Measurements from ENCODE around the gene DUS1L. TPM values are rescaled to one million over a fixed set of nuclear protein-coding genes. Genes with fewer than 3 reads are reported as not detected.

Gene DUS1L
- total RNA-seq, 1 experiment from 2014 or later, result 126 TPM

DNA sequence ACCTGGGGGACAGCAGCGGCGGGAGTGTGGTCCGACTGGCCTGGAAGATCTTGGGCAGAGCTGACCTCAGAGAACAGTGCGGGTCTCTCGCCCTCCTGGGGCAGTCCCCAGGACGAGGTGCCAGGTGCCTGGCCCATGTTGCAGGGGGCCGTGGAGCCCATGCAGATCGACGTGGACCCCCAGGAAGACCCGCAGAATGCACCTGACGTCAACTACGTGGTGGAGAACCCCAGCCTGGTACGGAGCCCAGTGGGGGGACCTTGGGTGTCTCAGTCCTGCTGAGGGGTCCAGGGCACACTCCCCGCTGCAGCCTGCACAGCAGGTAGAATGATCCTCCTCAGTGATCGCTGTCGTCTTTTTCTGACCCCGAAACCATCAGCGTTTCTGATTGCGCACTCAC is 12.5 kb downstream of the DUS1L start:
- Histone ChIP-seq H3K4me1 (peaks cover 4% of the 10 kb centered on the region; the same call in 1 of the 2 replicates), H3K36me3 (peaks cover 41% of the 10 kb centered on the region), H3K4me3 (peak overlapping the region; percentile 98; the same call in 1 of the 2 replicates), H3K27ac (no peak overlapping the region), H3K27me3 (no peaks in the 10 kb centered on the region), H3K9me3 (replicated peaks) (no peaks in the 10 kb centered on the region)
- DNase-seq, result no peak

DNA sequence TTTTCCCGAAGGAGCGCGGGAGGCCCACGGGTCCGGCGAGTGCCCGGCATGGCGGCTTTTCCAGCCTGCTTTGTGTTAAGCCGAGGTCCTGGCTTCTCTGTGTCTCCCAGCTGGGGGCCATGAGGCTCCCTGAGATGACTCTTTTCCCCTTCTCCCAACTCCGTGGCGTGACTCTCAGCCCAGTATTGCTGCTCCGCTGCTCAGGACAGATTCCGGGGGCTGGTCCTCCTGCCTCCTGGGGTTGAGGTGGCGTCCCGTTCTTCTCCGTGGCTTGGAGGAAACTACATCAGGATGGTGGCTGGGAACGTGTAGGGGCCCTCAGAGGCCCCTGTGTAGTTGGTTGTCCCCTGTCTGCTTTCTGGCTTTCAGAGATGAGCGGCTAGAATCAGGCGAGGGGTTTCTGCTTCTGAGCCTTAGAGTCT is 13.0 kb downstream of the DUS1L start:
- peak overlapping the region; percentile 98 for H3K4me3 ChIP-seq
- H3K36me3 ChIP-seq, result peaks cover 36% of the 10 kb centered on the region
- H3K4me1 ChIP-seq, result peaks cover 4% of the 10 kb centered on the region; the same call in 1 of the 2 replicates
- H3K9me3 ChIP-seq (replicated peaks), result no peaks in the 10 kb centered on the region
- no peaks in the 10 kb centered on the region for H3K27me3 ChIP-seq
- no peak overlapping the region for H3K27ac ChIP-seq
- DNase-seq, result no peak

DNA sequence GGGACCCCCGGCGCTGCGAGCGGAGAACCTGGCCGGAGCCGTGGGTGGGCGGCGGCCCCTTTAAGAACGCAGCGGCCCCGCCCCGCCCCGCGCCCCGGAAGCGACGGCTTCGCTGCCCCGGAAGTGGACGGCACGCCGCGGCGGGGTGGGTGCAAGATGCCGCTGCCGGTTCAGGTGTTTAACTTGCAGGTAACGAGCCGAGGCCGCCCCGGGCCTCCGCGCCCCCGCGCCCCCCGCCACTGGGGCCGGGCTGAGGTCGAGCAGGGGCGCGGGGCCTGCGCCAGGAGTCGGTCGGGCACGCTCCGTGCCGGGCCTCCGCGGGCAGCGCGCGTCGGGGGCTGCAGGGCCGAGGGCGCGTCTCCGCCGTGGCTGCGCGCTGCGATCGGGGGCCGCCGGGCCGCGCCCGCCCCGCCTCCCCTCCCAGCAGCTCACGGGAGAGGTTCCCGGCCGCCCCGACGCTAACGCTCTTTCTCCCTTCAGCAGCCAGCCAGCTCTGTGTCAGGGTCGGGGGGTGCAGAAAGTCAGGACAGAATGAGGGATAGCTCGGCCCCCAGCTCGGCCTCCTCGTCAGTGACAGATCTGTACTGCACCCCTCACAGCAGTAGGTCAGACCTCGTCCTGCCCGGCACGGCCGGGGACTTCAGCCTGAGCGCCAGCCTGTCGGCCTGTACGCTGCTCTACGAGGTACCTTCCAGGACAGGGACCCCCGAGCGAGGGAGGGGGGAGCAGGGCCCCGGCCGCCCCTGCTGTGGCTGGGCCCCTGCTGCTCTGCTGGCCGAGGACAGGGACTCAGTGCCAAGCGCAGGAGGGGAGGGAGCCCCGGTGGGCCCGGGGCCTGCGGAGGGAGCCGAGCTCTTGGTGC is 13.6 kb downstream of the DUS1L start, which contains the start of the genes GPS1 and RFNG:
Gene GPS1, plus strand, starts transcription at position 123 of the 862 bp plus-strand sequence. Its CDS starts 34 bp downstream, at position 157.
Gene RFNG, minus strand, starts transcription at position 36 of the 862 bp plus-strand sequence. CDS start 45 bp downstream, outside the sequence.
- Histone ChIP-seq H3K4me1 (peaks cover 4% of the 10 kb centered on the region; the same call in 1 of the 2 replicates), H3K27me3 (no peaks in the 10 kb centered on the region), H3K4me3 (peak within 1 kb of the TSS; percentile 98), H3K36me3 (peaks cover 29% of the 10 kb centered on the region), H3K9me3 (replicated peaks) (no peaks in the 10 kb centered on the region), H3K27ac (no peak within 1 kb of the TSS)
- DNase-seq, result peak; percentile 83 to 86

DNA sequence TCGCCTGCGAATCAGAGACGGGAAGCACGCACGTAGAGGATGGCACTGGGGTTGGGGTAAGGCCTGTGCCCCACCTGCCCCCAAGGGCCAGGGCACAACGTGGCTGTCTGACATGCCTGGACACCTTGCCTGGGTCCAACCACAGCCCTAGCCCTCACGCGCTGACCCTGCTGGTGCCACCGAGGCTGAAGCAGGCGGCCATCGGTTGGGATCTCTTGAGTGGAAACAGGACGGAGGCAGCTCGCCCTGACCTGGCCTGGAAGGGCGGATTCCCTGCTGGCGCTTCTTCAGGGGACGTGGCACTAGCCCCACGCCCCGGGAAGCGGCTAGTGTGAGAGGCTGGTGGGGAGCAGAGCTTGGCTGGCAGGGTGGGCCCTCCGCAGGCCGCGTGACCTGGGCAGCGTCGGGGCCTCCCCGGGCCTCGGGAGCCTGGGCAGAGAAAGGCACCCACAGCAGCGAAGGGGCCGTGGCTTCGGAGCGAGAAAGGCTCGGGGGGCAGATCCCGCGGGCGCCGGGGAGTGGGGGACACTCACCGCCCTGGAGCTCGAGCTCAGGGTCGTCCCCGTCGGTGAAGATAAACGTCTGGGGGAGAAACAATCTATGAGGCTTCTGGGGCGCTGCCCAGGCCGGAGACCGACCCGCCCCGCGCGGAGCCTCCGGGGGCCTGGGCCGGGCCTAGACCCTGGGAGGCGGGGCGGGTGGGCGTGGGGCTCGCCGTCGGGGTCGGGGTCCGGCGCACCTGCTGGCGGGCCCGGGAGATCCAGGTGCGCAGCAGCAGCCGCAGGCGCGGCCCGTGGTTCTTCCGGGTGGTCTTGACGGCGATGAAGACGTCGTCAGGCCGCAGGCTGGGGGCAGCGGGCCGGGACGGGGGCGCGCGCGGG is 14.6 kb downstream of the DUS1L start:
- peaks cover 19% of the 10 kb centered on the region for H3K36me3 ChIP-seq
- H3K27ac ChIP-seq, result no peak overlapping the region
- no peak for DNase-seq
- peaks cover 4% of the 10 kb centered on the region; the same call in 1 of the 2 replicates for H3K4me1 ChIP-seq
- H3K27me3 ChIP-seq, result no peaks in the 10 kb centered on the region
- H3K4me3 ChIP-seq, result peak overlapping the region; percentile 98
- H3K9me3 ChIP-seq (replicated peaks), result no peaks in the 10 kb centered on the region

DNA sequence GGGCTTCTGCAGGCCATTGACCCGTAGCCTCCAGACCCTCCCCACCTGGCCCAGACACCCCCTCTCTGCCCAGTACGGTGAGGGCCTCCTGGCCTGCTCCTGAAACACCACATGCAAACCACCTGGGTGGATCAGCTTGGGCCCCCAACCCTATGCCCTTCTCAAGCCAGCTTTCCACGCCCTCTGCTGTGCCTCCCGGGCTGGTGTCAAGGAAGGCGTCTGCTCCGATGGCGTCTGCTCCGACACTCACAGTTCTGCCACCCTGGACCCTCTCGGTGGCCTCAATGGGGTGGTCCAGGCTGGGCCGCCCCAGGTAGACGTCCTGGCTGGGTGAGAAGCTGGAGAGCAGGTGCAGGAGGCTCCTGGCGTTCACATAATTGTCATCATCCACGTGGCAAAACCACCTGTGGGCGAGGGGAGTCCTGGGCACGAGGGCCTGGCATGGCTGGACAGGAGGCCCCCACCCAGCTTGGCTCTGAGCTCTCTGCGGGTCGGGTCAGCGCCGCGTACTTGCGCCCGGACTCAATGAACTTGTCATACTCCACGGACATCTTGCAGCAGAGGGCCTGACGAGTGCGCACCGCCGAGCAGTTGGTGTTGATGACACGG is 15.3 kb downstream of the DUS1L start:
- DNase-seq, result no peak
- H3K9me3 ChIP-seq (replicated peaks), result no peaks in the 10 kb centered on the region
- no peaks in the 10 kb centered on the region for H3K27me3 ChIP-seq
- peak overlapping the region; percentile 98 for H3K4me3 ChIP-seq
- H3K27ac ChIP-seq, result no peak overlapping the region
- H3K4me1 ChIP-seq, result peaks cover 4% of the 10 kb centered on the region; the same call in 1 of the 2 replicates
- H3K36me3 ChIP-seq, result peaks cover 14% of the 10 kb centered on the region

DNA sequence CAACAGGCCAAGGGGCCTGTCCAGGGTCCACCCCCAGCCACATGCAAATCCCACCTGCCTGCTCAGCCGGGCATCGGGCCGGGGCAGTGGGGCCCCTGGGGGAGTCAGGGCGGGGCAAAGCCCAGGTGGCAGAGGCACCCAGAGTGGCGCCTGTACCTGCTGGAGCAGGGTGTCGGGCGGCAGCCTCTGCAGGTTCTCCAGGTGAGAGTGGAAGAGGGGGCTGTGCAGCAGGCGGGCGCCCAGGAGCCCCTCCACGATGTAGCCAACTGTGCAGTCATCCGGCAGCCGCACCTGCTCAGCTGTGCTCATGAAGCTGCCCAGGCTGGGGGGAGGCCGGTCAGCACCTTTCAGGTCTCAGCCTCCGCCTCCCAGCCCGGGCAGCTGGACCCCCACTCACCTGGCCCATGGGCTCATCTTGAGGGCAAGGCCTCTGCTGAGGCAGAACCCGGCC is 16.1 kb downstream of the DUS1L start:
- Histone ChIP-seq H3K27ac (no peak overlapping the region), H3K27me3 (no peaks in the 10 kb centered on the region), H3K4me3 (no peak overlapping the region), H3K36me3 (peaks cover 7% of the 10 kb centered on the region), H3K9me3 (replicated peaks) (no peaks in the 10 kb centered on the region), H3K4me1 (peaks cover 4% of the 10 kb centered on the region; the same call in 1 of the 2 replicates)
- no peak for DNase-seq

DNA sequence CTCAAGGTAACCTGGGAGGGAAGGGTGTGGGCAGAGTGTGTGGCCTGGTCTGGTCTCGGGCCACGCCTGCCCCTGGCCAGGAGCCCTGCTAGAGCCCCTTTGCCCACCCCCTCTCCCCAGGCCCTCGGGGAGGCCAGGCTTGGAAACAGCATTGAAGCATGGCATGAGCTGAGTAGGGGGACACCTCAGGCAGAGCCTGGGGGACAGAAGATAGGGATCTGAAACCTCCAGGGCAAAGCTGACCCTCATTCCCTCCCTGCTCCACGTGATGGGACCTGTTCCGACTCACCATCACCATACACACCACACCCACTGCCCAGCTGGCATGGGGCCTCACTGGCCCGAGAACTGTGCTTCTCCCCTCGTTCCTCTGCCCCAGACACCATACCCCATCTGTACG is 16.5 kb downstream of the DUS1L start:
- Histone ChIP-seq H3K27me3 (no peaks in the 10 kb centered on the region), H3K4me1 (peaks cover 4% of the 10 kb centered on the region; the same call in 1 of the 2 replicates), H3K36me3 (peaks cover 3% of the 10 kb centered on the region; the same call in 1 of the 2 replicates), H3K27ac (no peak overlapping the region), H3K9me3 (replicated peaks) (no peaks in the 10 kb centered on the region), H3K4me3 (no peak overlapping the region)
- no peak for DNase-seq

DNA sequence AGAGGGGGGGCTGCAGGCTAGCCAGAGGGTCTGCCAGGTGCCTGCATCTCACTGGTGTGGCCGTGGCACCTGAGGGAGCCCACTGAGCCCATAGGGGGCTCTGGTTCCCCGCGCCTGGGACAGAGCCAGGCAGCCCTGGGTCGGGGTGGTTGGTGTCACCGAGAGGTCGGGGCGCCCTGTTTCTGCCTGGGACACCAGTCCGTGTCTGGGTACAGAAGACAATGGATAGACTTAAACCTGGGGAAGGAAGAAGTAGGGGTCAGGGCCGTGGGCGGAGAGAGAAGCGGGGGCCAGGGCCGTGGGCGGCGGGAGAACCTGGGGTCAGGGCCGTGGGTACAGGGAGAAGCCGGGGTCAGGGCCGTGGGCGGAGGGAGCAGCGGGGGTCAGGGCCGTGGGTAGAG is 17.0 kb downstream of the DUS1L start:
- Histone ChIP-seq H3K4me1 (peaks cover 4% of the 10 kb centered on the region; the same call in 1 of the 2 replicates), H3K27me3 (no peaks in the 10 kb centered on the region), H3K36me3 (no peaks in the 10 kb centered on the region), H3K4me3 (no peak overlapping the region), H3K9me3 (replicated peaks) (no peaks in the 10 kb centered on the region), H3K27ac (no peak overlapping the region)
- DNase-seq, result no peak

DNA sequence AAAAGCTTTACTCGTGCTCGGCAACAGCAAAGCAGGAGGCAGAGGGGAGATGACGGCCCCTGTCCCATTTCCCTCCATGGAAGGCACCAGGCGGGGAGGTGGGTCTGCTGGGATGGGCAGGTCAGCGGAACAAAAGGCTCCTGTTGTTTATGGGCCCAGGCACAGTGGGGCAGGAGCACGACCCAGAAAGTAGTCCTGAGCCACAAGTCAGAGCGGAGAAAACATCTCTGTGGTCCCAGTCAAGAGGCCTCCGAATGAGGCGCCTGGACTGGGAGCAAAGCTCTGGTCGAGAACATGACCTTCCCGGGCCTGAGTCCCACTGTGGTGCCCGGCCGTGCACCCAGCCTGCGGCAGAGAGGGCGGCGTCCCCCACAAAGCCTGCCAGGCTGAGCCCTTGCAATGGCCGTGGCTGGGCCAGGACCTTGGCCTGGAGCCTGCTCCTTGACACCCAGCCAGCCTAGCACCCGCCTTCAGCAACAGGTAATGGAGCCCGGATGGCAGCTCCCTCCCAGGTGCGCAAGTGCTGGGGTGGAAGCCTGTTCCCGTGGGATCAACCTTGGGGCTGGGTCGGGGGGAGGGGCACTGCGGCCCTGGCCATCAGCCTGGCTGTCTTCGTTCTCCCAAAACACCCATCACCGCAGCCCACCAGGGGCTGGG is 17.6 kb downstream of the DUS1L start:
- H3K27me3 ChIP-seq, result no peaks in the 10 kb centered on the region
- no peak overlapping the region for H3K4me3 ChIP-seq
- DNase-seq, result no peak
- no peaks in the 10 kb centered on the region for H3K9me3 ChIP-seq (replicated peaks)
- H3K27ac ChIP-seq, result no peak overlapping the region
- H3K4me1 ChIP-seq, result peaks cover 4% of the 10 kb centered on the region; the same call in 1 of the 2 replicates
- H3K36me3 ChIP-seq, result no peaks in the 10 kb centered on the region

DNA sequence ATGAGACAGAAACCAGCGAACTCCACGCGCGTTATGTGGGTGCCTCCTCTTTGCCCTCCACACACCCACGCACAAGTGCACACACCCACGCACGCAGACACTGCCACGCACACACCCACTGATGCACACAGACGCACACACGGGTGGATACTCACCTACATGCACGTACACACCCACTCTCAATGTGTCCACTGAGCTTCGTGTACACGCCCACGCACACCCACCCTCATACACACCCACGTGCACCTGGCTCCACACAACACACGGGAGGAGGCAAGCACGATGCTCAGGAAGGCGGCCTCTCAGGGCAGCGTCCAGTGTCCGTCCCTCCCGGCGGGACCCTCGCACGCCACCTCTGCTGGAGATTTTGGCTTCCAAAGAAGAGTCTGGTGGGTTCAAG is 18.2 kb downstream of the DUS1L start:
- Histone ChIP-seq H3K27ac (no peak overlapping the region), H3K36me3 (no peaks in the 10 kb centered on the region), H3K9me3 (replicated peaks) (no peaks in the 10 kb centered on the region), H3K4me1 (no peaks in the 10 kb centered on the region), H3K27me3 (no peaks in the 10 kb centered on the region), H3K4me3 (no peak overlapping the region)
- DNase-seq, result no peak

DNA sequence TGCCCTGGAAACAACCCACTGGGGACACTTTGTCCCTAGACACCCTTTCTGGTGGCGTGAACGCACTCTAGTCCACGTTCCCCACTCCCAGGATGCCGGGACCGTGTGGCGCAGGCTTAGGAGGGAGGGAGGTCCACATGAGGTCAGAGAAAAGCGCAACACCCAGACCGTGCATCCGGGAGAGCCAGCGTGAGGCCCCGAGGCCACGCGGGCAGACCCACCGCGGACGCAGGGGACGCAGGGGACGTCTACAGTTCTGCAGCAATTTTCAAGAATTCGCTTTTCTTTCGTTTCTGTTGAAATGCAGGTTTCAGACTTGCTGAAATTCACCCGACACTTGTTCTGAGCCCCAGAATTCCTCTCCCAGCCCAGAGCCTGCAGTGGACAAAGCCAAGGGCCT is 18.7 kb downstream of the DUS1L start:
- no peaks in the 10 kb centered on the region for H3K27me3 ChIP-seq
- no peak for DNase-seq
- no peaks in the 10 kb centered on the region for H3K9me3 ChIP-seq (replicated peaks)
- H3K36me3 ChIP-seq, result no peaks in the 10 kb centered on the region
- H3K4me3 ChIP-seq, result no peak overlapping the region
- H3K27ac ChIP-seq, result no peak overlapping the region
- H3K4me1 ChIP-seq, result no peaks in the 10 kb centered on the region

DNA sequence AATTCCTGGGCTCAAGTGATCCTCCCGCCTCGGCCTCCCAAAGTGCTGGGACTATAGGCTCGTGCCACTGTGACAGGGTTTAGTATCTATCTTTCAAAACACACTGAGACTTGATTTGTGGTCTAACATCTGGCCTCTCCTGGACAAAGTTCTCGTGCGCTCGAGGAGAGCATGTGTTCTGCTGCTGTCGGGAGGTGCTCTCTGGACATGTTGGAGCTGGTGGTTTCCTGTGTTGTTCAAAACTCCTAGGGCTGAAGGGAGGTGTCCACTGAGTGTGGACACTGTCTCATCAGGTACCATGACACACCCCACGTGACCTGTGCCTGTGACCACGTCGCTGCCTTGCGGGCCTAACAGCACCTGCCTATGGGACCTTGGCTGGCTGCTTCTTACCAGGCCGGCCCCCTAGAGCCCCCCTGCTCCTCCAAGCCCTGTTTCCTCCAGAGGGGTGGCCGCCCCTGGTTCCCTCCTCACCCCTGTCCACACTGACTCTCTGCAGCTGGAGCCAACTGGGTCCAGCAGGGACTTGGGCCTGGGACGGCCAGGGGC is 19.6 kb downstream of the DUS1L start:
- Histone ChIP-seq H3K27ac (no peak overlapping the region), H3K9me3 (replicated peaks) (no peaks in the 10 kb centered on the region), H3K36me3 (no peaks in the 10 kb centered on the region), H3K27me3 (no peaks in the 10 kb centered on the region), H3K4me1 (no peaks in the 10 kb centered on the region), H3K4me3 (no peak overlapping the region)
- DNase-seq, result no peak

DNA sequence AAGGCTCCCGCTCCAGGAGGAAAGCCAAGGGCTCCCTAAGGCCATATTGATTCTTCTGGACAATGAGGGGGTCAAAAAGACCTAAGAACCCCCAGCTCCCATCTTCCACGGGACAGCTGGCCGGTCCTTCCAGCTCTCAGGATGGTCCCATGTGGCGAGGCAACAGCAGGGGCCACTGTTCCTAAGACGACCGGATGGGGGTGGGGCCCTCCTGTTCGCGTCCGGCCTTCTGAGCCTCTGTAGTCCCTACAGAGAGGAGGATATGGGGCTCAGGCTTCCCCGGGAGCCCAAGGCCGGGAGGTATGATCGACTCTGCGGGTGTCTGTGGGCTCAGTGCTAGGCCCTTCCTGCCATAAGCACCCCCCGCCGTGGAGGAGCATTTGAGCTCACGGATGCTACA is 22.1 kb downstream of the DUS1L start:
- Histone ChIP-seq H3K36me3 (no peaks in the 10 kb centered on the region), H3K4me3 (no peak overlapping the region), H3K4me1 (no peaks in the 10 kb centered on the region), H3K9me3 (replicated peaks) (no peaks in the 10 kb centered on the region), H3K27ac (no peak overlapping the region), H3K27me3 (no peaks in the 10 kb centered on the region)
- no peak for DNase-seq

DNA sequence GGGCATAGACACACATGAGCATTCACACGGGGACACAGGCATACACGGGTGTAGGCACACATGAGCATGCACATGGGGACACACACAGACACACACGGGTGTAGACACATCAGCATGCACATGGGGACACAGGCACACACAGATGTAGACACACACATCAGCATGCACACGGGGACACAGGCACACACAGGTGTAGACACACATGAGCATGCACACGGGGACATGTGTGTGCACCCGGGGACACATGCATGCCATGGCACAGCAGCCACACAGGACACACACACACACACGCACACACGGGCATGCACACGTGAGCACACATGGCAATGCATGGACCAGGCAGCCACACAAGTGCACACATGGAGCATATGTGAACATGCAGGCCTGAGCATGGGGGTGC is 23.0 kb downstream of the DUS1L start:
- Histone ChIP-seq H3K36me3 (no peaks in the 10 kb centered on the region), H3K9me3 (replicated peaks) (no peaks in the 10 kb centered on the region), H3K27me3 (no peaks in the 10 kb centered on the region), H3K27ac (no peak overlapping the region), H3K4me3 (no peak overlapping the region), H3K4me1 (no peaks in the 10 kb centered on the region)
- DNase-seq, result no peak
